ENCODE measurements around the gene ARX.

ARX gene

GRCh38 chrX:25023908-25024307, 8.1 kb upstream of the ARX start:
- H3K4me3 ChIP-seq (ENCODE audit: low read depth, low read length): no peak overlapping the region
- no peak for TF ChIP-seq CTCF (IDR thresholded peaks at IDR 0.05; ENCODE audit: insufficient read depth, low read depth, low read length, missing control alignments)
- DNase-seq (ENCODE audit: low read depth): no peak

- no peak for DNase-seq (ENCODE audit: low read depth)
- H3K4me3 ChIP-seq (ENCODE audit: low read depth, low read length): no peak overlapping the region
- no peak for TF ChIP-seq CTCF (IDR thresholded peaks at IDR 0.05; ENCODE audit: insufficient read depth, low read depth, low read length, missing control alignments)
These were observed 6.9 kb upstream of the ARX start for GRCh38 chrX:25022499-25023325.

- peak; percentile 68 for TF ChIP-seq CTCF (IDR thresholded peaks at IDR 0.05; ENCODE audit: insufficient read depth, low read depth, low read length, missing control alignments)
- peak; percentile 23 for DNase-seq (ENCODE audit: low read depth)
- H3K4me3 ChIP-seq (ENCODE audit: low read depth, low read length): no peak overlapping the region
These were observed 5.2 kb upstream of the ARX start for GRCh38 chrX:25020905-25021449.

GRCh38 chrX:25020391-25020904, 4.7 kb upstream of the ARX start:
- no peak for TF ChIP-seq CTCF (IDR thresholded peaks at IDR 0.05; ENCODE audit: insufficient read depth, low read depth, low read length, missing control alignments)
- no peak for DNase-seq (ENCODE audit: low read depth)
- no peak overlapping the region for H3K4me3 ChIP-seq (ENCODE audit: low read depth, low read length)

GRCh38 chrX:25019707-25020390, 4.1 kb upstream of the ARX start:
- no peak for DNase-seq (ENCODE audit: low read depth)
- TF ChIP-seq CTCF (IDR thresholded peaks at IDR 0.05; ENCODE audit: insufficient read depth, low read depth, low read length, missing control alignments): no peak
- no peak overlapping the region for H3K4me3 ChIP-seq (ENCODE audit: low read depth, low read length)

- H3K4me3 ChIP-seq (ENCODE audit: low read depth, low read length): no peak overlapping the region
- no peak for TF ChIP-seq CTCF (IDR thresholded peaks at IDR 0.05; ENCODE audit: insufficient read depth, low read depth, low read length, missing control alignments)
- no peak for DNase-seq (ENCODE audit: low read depth)
These were observed 2.9 kb upstream of the ARX start for GRCh38 chrX:25018682-25019081.

All from GM12865 (cell line).